Stimulated activated CD4-positive, alpha-beta T cell treated with anti-CD3 and anti-CD28 coated beads, Interleukin-1b, Interleukin-23, amount 100 ng/mL, for 24 hours (primary cell): ENCODE results near the gene DHRSX.
"Not testable (repeated sequence)": the region's sequence is repeated elsewhere in the genome, so short reads cannot be mapped to it uniquely, and the experiment has no call there.

Experiments
- DNase-seq, 4 experiments: peaks; one replicate each; pipeline ENCODE4 v3.0.0-alpha.2; 2020; ENCODE audit warnings: low read depth in 4 of 4, low spot score in 1 of 4

Gene DHRSX

DNA sequence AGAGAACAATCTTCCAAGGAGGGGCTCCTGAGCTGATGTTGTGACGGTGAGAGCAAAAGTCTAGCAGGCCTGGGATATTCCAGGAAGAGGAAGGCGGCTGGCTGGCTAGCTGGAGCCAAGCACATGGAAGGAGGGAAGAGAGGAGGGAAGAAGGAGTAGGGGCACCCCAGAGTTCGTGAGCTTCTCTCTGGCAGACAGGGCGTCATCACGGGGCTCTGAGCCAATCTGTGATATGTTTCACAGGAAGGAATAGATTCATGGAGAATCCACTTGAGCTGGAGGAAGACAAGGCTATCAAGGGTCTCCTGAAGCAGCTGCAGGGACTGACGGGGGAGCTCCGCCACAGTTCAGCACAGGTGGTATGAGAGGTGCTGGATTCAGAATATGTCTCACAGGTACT, 73.6 kb downstream of the DHRSX start:
- DNase-seq: no peak

DNA sequence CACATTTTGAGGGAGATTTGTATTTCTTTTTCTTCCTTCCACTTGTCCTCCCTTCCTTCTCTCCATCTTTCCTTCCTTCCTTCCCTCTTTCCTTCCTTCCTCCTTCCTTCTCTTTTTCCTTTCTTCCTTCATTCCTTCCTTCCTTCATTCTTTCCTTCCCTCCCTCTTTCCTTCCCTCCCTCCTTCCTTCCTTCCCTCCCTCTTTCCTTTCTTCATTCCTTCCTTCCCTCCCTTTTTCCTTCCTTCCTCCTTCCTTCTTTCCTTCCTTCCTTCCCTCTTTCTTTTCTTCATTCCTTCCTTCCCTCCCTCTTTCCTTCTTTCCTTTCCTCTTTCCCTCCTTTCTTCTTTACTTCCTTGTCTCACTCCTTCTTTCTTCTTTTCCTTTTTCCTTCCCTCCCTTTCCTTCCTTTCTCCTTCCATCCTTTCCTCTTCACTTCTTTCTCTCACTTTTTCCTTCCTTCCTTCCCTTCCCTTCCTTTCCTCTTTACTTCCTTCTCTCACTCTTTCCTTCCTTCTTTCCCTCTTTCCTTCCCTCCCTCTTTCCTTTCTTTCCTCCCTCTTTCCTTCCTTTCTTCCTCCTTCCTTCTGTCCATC, 74.4 kb downstream of the DHRSX start:
- no peak for DNase-seq

- DNase-seq: no peak
Measured at GRCh38 chrX:2425286-2426071, 75.3 kb downstream of the DHRSX start.

- DNase-seq: no peak
Measured at GRCh38 chrX:2424317-2424716, 76.5 kb downstream of the DHRSX start.

DNA sequence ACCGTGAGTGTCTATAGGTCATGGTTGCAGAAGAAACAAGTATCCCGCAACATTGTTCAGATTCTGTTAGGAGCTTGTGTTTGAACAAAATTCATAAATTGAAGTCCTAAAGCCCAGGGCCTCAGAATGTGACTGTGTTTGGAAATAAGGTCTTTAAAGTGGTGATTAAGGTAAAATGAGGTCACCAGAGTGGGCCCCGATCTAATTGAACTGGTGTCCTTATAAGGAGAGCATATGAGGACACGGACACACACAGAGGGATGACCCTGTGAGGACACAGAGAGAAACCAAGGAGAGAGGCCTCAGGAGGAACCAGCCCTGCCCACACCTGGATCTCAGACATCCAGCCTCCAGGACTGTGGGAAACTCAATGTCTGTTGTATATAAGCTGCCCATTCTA, 76.9 kb downstream of the DHRSX start:
- no peak for DNase-seq

DNA sequence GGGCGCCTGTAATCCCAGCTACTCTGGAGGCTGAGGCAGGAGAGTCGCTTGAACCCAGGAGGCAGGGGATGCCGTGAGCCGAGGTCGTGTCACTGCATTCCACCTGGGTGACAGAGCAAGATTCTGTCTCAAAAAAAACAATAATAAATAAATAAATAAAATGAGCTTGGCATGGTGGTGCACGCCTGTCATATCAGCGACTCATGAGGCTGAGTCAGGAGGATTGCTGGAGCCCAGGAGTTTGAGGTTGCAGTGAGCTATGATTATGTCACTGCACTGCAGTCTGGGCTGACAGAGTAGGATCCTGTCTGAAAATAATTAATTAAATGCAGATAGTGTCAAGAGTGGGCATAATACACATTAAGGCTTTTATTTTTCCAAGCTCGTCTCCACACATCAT, 77.5 kb downstream of the DHRSX start:
- DNase-seq: no peak

- DNase-seq: not testable (repeated sequence)
Measured at GRCh38 chrX:2419418-2419817, 81.4 kb downstream of the DHRSX start.

GRCh38 chrX:2418000-2418399, 82.8 kb downstream of the DHRSX start:
- DNase-seq: no peak

DNA sequence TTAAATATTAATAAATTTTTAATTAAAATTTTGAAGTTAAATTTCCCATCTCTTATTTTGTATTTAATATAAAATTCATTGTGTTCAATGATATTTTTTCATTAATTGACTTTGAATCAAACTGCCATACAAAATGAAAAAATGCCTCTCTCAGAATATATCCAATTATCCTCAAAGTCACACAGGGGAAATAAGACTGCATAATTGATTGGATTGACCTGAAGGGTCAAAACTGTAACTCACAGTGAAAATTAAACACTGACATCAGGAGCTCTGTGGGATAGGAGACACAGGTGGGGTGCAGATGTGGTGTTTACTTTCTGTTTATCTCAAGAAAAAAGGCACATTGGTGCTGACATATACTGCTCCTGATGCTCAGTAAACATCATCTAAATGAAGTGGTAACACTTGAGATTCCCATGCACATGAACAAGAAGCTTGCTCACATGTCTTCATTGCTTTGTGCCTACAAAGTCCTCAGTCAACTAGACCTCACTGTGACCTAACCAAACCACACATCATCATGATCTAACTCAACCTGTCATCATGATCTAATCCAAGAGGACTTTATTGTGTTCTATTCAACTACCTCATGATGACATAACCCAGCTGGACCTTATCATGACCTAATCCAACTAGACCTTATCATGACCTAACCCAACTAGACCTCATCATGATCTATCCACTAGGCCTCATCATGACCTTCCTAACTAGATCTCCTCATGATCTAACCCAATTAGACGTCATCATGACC, 83.7 kb downstream of the DHRSX start:
- DNase-seq: no peak

GRCh38 chrX:2414384-2414783, 86.4 kb downstream of the DHRSX start:
- DNase-seq: no peak

DNA sequence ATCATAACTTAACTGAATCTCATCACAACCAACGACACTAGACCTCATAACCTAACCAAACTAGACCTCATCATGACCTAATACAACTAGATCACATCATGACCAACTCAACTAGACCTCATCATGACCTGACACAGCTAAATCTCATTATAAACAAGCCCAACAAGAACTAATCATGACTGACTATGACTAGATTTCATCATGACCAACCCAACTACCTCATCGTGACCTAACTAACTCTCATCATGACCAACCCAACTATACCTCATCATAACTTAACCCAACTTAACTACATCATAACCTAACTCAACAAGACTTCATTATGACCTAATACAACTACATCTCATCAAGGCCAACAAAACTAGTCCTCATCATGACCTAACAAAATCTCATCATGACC, 86.8 kb downstream of the DHRSX start:
- no peak for DNase-seq

- no peak for DNase-seq
Measured at GRCh38 chrX:2412131-2412530, 88.6 kb downstream of the DHRSX start.

- no peak for DNase-seq
Measured at GRCh38 chrX:2410279-2411020, 90.3 kb downstream of the DHRSX start.

DNA sequence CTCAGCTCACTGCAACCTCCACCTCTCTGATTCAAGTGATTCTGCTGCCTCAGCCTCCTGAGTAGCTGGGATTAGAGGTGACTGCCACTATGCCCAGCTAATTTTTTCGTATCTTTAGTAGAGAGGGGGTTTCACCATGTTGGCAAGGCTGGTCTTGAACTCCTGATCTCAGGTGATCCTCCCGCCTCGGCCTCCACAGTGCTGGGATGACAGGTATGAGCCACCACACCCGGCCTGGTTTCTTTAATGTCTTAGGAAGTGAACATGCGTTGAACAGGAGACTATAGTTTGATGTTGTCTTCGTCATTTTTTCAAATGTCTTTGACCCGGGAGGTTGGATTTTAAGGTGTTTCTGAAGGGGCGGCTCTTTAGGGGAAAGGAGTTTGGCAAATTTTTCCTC, 91.0 kb downstream of the DHRSX start:
- no peak for DNase-seq

DNA sequence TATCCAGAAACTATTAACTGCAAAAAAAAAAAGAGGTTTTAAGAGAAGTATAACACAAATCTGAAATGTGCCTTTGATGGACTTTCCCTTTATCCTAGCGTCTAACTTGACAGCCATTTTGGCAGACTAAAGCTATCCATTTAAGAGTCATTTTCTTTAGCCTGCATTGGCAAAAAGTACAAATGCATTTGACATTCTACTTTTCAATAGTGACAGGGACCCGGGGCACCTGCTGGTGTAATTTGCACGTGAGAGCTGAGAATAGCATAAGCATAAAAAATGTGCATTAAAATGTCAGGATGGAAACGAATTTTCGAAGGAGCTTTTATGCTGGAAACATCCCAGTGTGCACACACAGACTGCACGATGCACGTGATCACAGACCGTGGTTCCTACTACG, 91.9 kb downstream of the DHRSX start:
- DNase-seq: no peak

- DNase-seq: no peak
Measured at GRCh38 chrX:2406891-2407518, 93.8 kb downstream of the DHRSX start.

DNA sequence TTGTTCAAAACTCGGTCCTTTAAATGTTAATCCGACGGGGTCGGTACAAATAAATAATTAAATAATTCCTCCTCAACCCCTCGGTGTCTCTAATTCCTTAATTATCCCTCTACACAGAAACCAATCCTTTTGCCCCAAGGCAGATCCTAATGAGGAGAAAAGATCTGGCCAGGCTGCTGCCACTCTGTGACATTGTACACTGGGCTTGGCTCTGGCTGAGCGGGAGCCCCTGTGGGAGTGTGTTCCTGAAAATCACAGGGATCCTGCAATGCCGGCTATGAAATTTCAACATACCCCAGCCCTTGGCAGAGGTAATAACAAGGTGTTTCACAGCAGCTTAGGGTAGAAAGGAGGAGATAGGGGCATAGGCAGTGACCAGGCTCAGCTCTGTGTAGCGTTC, 96.0 kb downstream of the DHRSX start:
- no peak for DNase-seq

GRCh38 chrX:2402361-2402690, 98.5 kb downstream of the DHRSX start:
- no peak for DNase-seq

GRCh38 chrX:2401590-2402360, 99.0 kb downstream of the DHRSX start:
- DNase-seq: no peak

- no peak for DNase-seq
Measured at GRCh38 chrX:2401201-2401589, 99.6 kb downstream of the DHRSX start.
